Skeletal muscle satellite cell (primary cell): ENCODE measurements around the gene GNL3. TPM values are rescaled to one million over a fixed set of nuclear protein-coding genes. Genes with fewer than 3 reads are reported as not detected.

ENCODE experiments used
- H3K27me3 ChIP-seq: 2 replicates; pipeline ENCODE4 v1.7.0; 2013; ENCODE audit warnings: low read length; ENCODE audit not compliant: control insufficient read depth, insufficient read depth
- H3K36me3 ChIP-seq: 2 replicates; pipeline ENCODE4 v1.7.0; 2013; ENCODE audit warnings: mild to moderate bottlenecking, control low read depth, low read length; ENCODE audit not compliant: insufficient read depth
- H3K4me1 ChIP-seq: 2 replicates; pipeline ENCODE4 v1.7.0; 2013; ENCODE audit warnings: low read length; ENCODE audit not compliant: control insufficient read depth, insufficient read depth
- H3K4me2 ChIP-seq: 2 replicates; pipeline ENCODE4 v1.7.0; 2013; ENCODE audit warnings: mild to moderate bottlenecking, low read length
- H3K4me3 ChIP-seq: 2 replicates; pipeline ENCODE4 v1.7.0; 2013; ENCODE audit warnings: low read length
- H3K9ac ChIP-seq: 2 replicates; pipeline ENCODE4 v1.7.0; 2013; ENCODE audit warnings: mild to moderate bottlenecking, low read depth, low read length, moderate library complexity
- H3K9me3 ChIP-seq: replicated peaks from 2 replicates; pipeline ENCODE4 v1.7.0; 2013; ENCODE audit warnings: mild to moderate bottlenecking, control low read depth, low read length
- total RNA-seq: library from RNA; depleted of rRNA; stranded (reverse); fragments of >200 nt; gene quantifications from 2 replicates; pipeline ENCODE4 v1.2.3, GENCODE V29; 2012; rRNA removed

The GNL3 gene
- 188 and 213 TPM in 2 replicates for total RNA-seq

GRCh38 chr3:52685709-52686691, at the start of gene GNL3, which contains the start of gene PBRM1:
Gene GNL3, plus strand, starts transcription at chr3:52686032. Its CDS starts 61 bp downstream, at chr3:52686093.
Gene PBRM1, minus strand, starts transcription at chr3:52685913.
- no peaks in the 10 kb centered on the region for H3K9me3 ChIP-seq
- H3K36me3 ChIP-seq: peaks cover 37% of the 10 kb centered on the region
- H3K9ac ChIP-seq: peak within 1 kb of the TSS; percentile 93
- H3K4me2 ChIP-seq: peak within 1 kb of the TSS; percentile 79
- H3K4me1 ChIP-seq: peaks cover 42% of the 10 kb centered on the region
- H3K4me3 ChIP-seq: peak within 1 kb of the TSS; percentile 90
- no peaks in the 10 kb centered on the region for H3K27me3 ChIP-seq

- H3K36me3 ChIP-seq: peaks cover 50% of the 10 kb centered on the region
These were observed 49.2 kb upstream of the GNL3 start for GRCh38 chr3:52636673-52637072.

GRCh38 chr3:52645549-52645948, 40.3 kb upstream of the GNL3 start:
- no peak overlapping the region for H3K9ac ChIP-seq

More at GRCh38 chr3:52636673-52637072, 49.2 kb upstream of the GNL3 start:
- Histone ChIP-seq H3K27me3 (no peaks in the 10 kb centered on the region), H3K4me1 (no peaks in the 10 kb centered on the region), H3K9ac (no peak overlapping the region), H3K4me2 (no peak overlapping the region), H3K4me3 (no peak overlapping the region), H3K9me3 (no peaks in the 10 kb centered on the region)

GRCh38 chr3:52649461-52650210, 36.2 kb upstream of the GNL3 start:
- Histone ChIP-seq H3K36me3 (peaks cover 72% of the 10 kb centered on the region), H3K4me3 (no peak overlapping the region), H3K9ac (peak overlapping the region; percentile 34), H3K27me3 (no peaks in the 10 kb centered on the region), H3K9me3 (no peaks in the 10 kb centered on the region), H3K4me1 (peaks cover 7% of the 10 kb centered on the region), H3K4me2 (no peak overlapping the region)

More at GRCh38 chr3:52645549-52645948, 40.3 kb upstream of the GNL3 start:
- Histone ChIP-seq H3K27me3 (no peaks in the 10 kb centered on the region), H3K4me3 (no peak overlapping the region), H3K4me2 (no peak overlapping the region), H3K9me3 (no peaks in the 10 kb centered on the region), H3K4me1 (peaks cover 7% of the 10 kb centered on the region), H3K36me3 (peaks cover 65% of the 10 kb centered on the region)

GRCh38 chr3:52650439-52650838, 35.4 kb upstream of the GNL3 start:
- no peaks in the 10 kb centered on the region for H3K27me3 ChIP-seq
- H3K9ac ChIP-seq: no peak overlapping the region
- no peak overlapping the region for H3K4me3 ChIP-seq
- peaks cover 72% of the 10 kb centered on the region for H3K36me3 ChIP-seq
- peaks cover 7% of the 10 kb centered on the region for H3K4me1 ChIP-seq
- H3K9me3 ChIP-seq: no peaks in the 10 kb centered on the region
- no peak overlapping the region for H3K4me2 ChIP-seq

- Histone ChIP-seq H3K9ac (no peak overlapping the region), H3K4me3 (no peak overlapping the region), H3K9me3 (no peaks in the 10 kb centered on the region), H3K27me3 (no peaks in the 10 kb centered on the region), H3K36me3 (peaks cover 72% of the 10 kb centered on the region), H3K4me1 (peaks cover 7% of the 10 kb centered on the region), H3K4me2 (no peak overlapping the region)
These were observed 34.2 kb upstream of the GNL3 start for GRCh38 chr3:52651592-52651991.

- H3K4me2 ChIP-seq: no peak overlapping the region
- peaks cover 66% of the 10 kb centered on the region for H3K36me3 ChIP-seq
- H3K4me1 ChIP-seq: no peaks in the 10 kb centered on the region
- no peak overlapping the region for H3K4me3 ChIP-seq
- H3K9me3 ChIP-seq: no peaks in the 10 kb centered on the region
- H3K9ac ChIP-seq: no peak overlapping the region
- no peaks in the 10 kb centered on the region for H3K27me3 ChIP-seq
These were observed 29.9 kb upstream of the GNL3 start for GRCh38 chr3:52655895-52656294.

- Histone ChIP-seq H3K9me3 (no peaks in the 10 kb centered on the region), H3K9ac (no peak overlapping the region), H3K27me3 (no peaks in the 10 kb centered on the region), H3K4me1 (no peaks in the 10 kb centered on the region), H3K36me3 (peaks cover 58% of the 10 kb centered on the region), H3K4me2 (no peak overlapping the region), H3K4me3 (no peak overlapping the region)
These were observed 25.8 kb upstream of the GNL3 start for GRCh38 chr3:52660046-52660445.

GRCh38 chr3:52663098-52663497, 22.7 kb upstream of the GNL3 start:
- Histone ChIP-seq H3K9ac (no peak overlapping the region), H3K4me2 (no peak overlapping the region), H3K4me3 (no peak overlapping the region), H3K36me3 (peaks cover 43% of the 10 kb centered on the region), H3K4me1 (no peaks in the 10 kb centered on the region), H3K27me3 (no peaks in the 10 kb centered on the region), H3K9me3 (no peaks in the 10 kb centered on the region)

GRCh38 chr3:52670621-52671521, 15.0 kb upstream of the GNL3 start:
- peaks cover 26% of the 10 kb centered on the region for H3K36me3 ChIP-seq
- H3K4me1 ChIP-seq: peaks cover 30% of the 10 kb centered on the region
- no peaks in the 10 kb centered on the region for H3K9me3 ChIP-seq
- peak overlapping the region; percentile 75 for H3K4me2 ChIP-seq
- H3K9ac ChIP-seq: peak overlapping the region; percentile 77
- no peaks in the 10 kb centered on the region for H3K27me3 ChIP-seq
- H3K4me3 ChIP-seq: peak overlapping the region; percentile 42
